Fibroblast of pulmonary artery (primary cell): ENCODE data around the gene RBM46.
A peak's percentile ranks its signal among the peaks of the same experiment; 100 is the strongest.

Experiments used
- DNase-seq: peaks from one replicate; pipeline ENCODE4 v3.0.0-alpha.2; 2010; ENCODE audit warnings: low read depth
- H3K4me3 ChIP-seq: replicated peaks from 2 replicates; pipeline ENCODE4 v1.5.1; 2011; ENCODE audit warnings: low read depth, mild to moderate bottlenecking, control low read depth, low read length, moderate library complexity
- TF ChIP-seq, protein P1 (sequence below): IDR thresholded peaks from 2 replicates; pipeline ENCODE4 v1.5.1; 2011; ENCODE audit warnings: mild to moderate bottlenecking, control low read depth, low read length, inconsistent platforms; ENCODE audit errors: missing control alignments

The RBM46 gene

DNA sequence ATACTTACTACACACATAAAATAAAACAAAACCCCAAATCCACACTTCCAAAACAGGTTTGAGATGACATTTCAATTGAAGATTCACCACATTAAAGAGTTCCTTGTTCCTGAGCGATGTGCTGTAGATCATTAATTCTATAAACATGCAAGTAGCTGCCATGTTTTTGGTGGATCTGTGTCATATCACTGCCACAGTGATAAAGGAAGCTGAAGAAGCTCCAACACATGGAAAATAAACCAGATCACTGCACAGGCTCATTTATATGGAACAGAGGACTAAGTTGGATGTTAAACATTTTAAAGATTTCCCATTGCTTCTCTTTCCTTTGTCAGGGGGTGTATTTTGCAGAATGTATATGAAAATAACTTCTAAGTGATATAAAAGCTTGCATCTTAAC, 2.8 kb upstream of the RBM46 start:
- no peak overlapping the region for H3K4me3 ChIP-seq
- TF ChIP-seq, protein P1, sequence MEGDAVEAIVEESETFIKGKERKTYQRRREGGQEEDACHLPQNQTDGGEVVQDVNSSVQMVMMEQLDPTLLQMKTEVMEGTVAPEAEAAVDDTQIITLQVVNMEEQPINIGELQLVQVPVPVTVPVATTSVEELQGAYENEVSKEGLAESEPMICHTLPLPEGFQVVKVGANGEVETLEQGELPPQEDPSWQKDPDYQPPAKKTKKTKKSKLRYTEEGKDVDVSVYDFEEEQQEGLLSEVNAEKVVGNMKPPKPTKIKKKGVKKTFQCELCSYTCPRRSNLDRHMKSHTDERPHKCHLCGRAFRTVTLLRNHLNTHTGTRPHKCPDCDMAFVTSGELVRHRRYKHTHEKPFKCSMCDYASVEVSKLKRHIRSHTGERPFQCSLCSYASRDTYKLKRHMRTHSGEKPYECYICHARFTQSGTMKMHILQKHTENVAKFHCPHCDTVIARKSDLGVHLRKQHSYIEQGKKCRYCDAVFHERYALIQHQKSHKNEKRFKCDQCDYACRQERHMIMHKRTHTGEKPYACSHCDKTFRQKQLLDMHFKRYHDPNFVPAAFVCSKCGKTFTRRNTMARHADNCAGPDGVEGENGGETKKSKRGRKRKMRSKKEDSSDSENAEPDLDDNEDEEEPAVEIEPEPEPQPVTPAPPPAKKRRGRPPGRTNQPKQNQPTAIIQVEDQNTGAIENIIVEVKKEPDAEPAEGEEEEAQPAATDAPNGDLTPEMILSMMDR: no peak
- no peak for DNase-seq

DNA sequence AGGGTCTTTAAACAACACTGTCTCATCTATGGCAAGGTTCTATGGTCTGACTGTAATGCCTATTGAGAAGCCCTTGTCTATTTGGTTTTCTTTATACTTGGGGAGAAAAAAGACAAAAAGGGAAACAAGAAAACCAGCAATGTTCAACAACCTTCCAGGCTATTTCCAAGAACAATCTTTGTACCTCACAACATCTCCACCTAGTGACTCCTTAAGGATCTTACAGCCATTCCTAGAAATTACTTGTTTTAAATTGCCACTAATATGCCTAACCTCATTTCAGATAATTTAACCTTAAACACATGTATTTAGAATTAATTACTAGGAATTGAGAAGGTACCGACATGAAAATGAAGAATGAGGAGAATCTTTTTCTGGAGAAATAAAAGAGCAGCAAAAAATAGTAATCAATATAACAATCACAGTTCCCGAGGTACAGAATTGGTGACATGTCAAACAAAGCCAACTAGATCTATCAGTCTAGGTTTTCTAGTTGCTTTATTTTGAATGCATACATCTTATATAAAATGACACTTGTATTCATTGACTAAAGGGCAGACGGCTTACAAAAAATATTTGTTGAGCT, 1.6 kb upstream of the RBM46 start:
- no peak overlapping the region for H3K4me3 ChIP-seq
- TF ChIP-seq, protein P1: peak; percentile 73
- DNase-seq: peak; percentile 71

DNA sequence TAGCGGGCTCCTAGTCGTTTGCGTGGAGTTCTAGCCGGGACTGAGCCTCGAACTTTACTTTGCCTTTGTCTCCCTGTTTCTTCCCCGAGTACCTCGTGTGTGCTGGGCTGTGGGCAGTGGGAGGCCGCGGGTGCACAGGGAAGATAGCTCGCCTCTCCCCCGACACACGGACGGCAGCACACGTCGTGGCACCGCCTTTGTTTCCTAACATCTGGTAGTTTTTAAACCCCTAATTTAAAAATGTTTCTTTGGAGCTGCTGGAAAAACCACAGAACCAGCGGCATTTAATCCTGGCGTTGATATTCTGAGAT, 866 bp downstream of the RBM46 start:
- TF ChIP-seq, protein P1: no peak
- DNase-seq: no peak
- no peak overlapping the region for H3K4me3 ChIP-seq

DNA sequence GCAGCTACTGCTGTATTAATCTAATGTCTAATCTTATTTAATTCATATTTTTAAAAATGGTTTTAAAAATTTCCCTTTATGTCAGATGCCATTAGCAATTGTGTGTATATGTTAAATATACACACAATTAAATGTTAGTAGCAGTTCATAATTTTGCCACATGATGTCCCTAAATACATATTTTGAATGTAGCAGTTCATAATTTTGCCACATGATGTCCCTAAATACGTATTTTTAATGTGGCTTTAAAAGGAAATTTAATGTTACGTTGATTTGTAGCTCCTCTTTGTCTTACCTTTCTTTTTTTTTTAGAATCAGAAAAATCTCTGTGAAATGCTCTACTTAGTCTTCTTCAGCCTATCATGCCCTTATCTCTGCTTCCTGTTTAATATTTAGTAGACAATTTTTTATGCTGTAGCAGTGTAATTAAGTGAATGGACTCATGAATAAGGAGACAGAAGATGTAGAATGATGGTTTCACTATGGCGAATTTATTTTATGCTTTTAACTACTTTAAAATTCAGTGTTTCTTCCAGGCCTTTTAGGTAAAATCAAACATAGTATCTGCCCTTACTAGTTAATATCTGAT, 26.1 kb downstream of the RBM46 start:
- TF ChIP-seq, protein P1: peak; percentile 81
- DNase-seq: peak; percentile 72
- H3K4me3 ChIP-seq: peak overlapping the region; percentile 15

DNA sequence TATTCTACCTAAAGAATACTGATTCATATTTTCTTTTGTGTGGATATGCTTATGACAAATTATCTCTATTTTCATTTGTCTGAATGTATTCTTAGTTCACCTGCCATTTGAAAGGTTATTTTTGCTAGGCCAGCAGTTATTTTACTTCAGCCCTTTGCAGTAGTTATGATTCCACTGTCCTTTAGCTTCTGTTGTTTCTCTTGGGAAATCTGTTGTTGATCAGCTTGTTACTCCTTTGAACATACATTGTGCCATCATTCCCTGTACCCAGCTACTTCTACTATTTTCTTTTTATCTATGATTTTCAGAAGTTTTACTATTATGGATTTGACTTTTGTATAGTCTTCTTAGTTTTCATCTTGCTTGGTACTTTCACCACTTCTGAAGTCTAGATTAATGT, 37.2 kb downstream of the RBM46 start:
- no peak overlapping the region for H3K4me3 ChIP-seq
- DNase-seq: no peak
- TF ChIP-seq, protein P1: no peak

DNA sequence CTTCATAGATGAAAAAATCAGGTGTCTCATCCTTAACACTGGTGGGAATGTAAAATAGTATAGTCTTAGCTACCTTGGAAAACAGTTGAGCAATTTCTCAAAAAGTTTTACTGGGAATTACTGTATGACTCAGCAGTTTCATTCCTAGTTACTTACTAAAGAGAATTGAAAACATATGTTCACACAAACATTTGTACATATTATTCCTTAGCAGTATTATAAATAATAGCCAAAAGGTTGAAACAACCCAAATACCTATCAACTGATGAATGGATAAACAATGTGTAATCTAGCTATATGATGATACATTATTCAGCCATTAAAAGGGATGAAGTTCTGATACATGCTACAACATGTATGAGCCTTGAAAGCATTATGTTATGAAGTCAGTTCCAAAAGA, 41.7 kb downstream of the RBM46 start:
- TF ChIP-seq, protein P1: no peak
- no peak overlapping the region for H3K4me3 ChIP-seq
- peak; percentile 65 for DNase-seq

DNA sequence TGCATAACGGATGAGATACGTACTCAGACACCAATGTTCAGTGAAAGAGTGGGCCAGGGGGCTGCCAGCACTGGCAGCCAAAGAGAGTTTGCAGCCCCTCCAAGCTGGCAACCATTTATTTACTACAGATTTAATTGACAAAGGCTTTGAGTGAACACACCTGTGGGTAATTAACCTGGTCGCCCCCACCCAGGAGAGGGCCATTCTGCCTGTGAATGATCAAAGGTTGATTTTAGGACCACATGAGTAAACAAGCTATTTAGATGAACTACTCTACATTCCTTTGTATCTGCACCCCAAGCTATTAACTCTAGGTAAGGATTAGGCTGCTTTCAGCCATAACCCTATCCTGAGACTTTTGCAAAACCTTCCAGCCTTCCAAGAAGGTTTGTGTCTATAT, 55.0 kb downstream of the RBM46 start:
- no peak overlapping the region for H3K4me3 ChIP-seq
- TF ChIP-seq, protein P1: no peak
- DNase-seq: no peak
